Measurements from ENCODE around the gene FUOM. TPM values are rescaled to one million over a fixed set of nuclear protein-coding genes. Genes with fewer than 3 reads are reported as not detected.

Gene FUOM
- total and polyA plus RNA-seq, 2 of the 8 experiments (the other 6 are each of a cell fraction or from before 2014, with no cell fraction given): 22.0 to 30.4 TPM

GRCh38 chr10:133381036-133381435 is 23.2 kb upstream of the FUOM start:
- no peak overlapping the region for H4K5ac ChIP-seq (ENCODE audit: insufficient read length, low read depth, low read length)
- no peak overlapping the region for H3K9ac ChIP-seq (replicated peaks in 1 of 4; ENCODE audit: extremely low read depth in 1 of 4, low read depth in 3 of 4, low read length in 3 of 4)
- no peaks in the 10 kb centered on the region for H3K36me3 ChIP-seq (ENCODE audit: control insufficient read depth in 2 of 4, insufficient read depth in 4 of 4, low read length in 3 of 4)
- peaks cover 8 to 35% (median 24%) of the 10 kb centered on the region in 4 experiments for H3K27me3 ChIP-seq (replicated peaks in 1 of 4; ENCODE audit: control insufficient read depth in 3 of 4, extremely low read depth in 1 of 4, insufficient read depth in 3 of 4, low read length in 3 of 4)
- H2BK20ac ChIP-seq (ENCODE audit: low read length): no peak overlapping the region
- H2BK120ac ChIP-seq (replicated peaks; ENCODE audit: low read depth, low read length): no peak overlapping the region
- no peaks in the 10 kb centered on the region for H3K79me2 ChIP-seq (ENCODE audit: control insufficient read depth in 1 of 2, insufficient read depth in 2 of 2, low read length in 2 of 2)
- no peak overlapping the region for H2BK15ac ChIP-seq (ENCODE audit: low read length)
- no peak overlapping the region for H2AFZ ChIP-seq (ENCODE audit: low read length)
- no peak overlapping the region for H3K14ac ChIP-seq (ENCODE audit: insufficient read length)
- H3K4me3 ChIP-seq (ENCODE audit: extremely low read depth in 1 of 4, insufficient read depth in 2 of 4, low read depth in 3 of 4, low read length in 4 of 4): no peak overlapping the region
- H3K4ac ChIP-seq (replicated peaks; ENCODE audit: insufficient read length, low read depth, low read length): no peak overlapping the region
- H3K23me2 ChIP-seq (ENCODE audit: low read depth, low read length): peaks cover 15% of the 10 kb centered on the region; the same call in 1 of the 2 replicates
- WGBS, 2 experiments (ENCODE audit: extremely low coverage in 1 of 2, insufficient coverage in 1 of 2, insufficient read length in 1 of 2, insufficient replicate concordance in 2 of 2, low coverage in 1 of 2, low lambda C conversion rate in 2 of 2, missing lambda C conversion rate in 1 of 2): 89% methylated on average over 8 of the region's 8 CpGs; no CpG with 5 or more reads in 1 of the 2 experiments
- no peak overlapping the region for H4K8ac ChIP-seq (ENCODE audit: extremely low read depth, insufficient read depth, low read length)
- no peaks in the 10 kb centered on the region for H3K9me3 ChIP-seq (ENCODE audit: insufficient read depth in 2 of 2, low read depth in 1 of 2, low read length in 1 of 2)
- no peak overlapping the region for H2BK12ac ChIP-seq (ENCODE audit: low read depth, low read length)
- FAIRE-seq: no peak
- peaks cover 0 to 3% (median under 1%) of the 10 kb centered on the region in 4 experiments; a peak in 4 of 7 replicates for H3K4me1 ChIP-seq (replicated peaks in 1 of 4; ENCODE audit: control insufficient read depth in 3 of 4, insufficient read depth in 4 of 4, low read length in 3 of 4)
- no peak overlapping the region for H3K23ac ChIP-seq (ENCODE audit: insufficient read length)
- H2AK5ac ChIP-seq (ENCODE audit: low read depth, low read length): no peak overlapping the region
- H3K4me2 ChIP-seq (ENCODE audit: insufficient read depth in 1 of 2, low read depth in 2 of 2, low read length in 2 of 2): no peak overlapping the region
- H3K79me1 ChIP-seq (ENCODE audit: low read depth, low read length): no peaks in the 10 kb centered on the region
- H3K18ac ChIP-seq (ENCODE audit: extremely low read depth, low read length): no peak overlapping the region
- POLR2A ChIA-PET (ENCODE audit: partially characterized antibody): no interaction called here
- H4K91ac ChIP-seq (replicated peaks; ENCODE audit: insufficient read length, low read length): no peak overlapping the region
- no peak overlapping the region for H2BK5ac ChIP-seq (ENCODE audit: low read depth, low read length)
- peaks cover 0 to 4% of the 10 kb centered on the region in 2 experiments for H4K20me1 ChIP-seq (replicated peaks in 1 of 2; ENCODE audit: control insufficient read depth in 1 of 2, insufficient read depth in 2 of 2, low read length in 2 of 2)
- no peak overlapping the region for H3K56ac ChIP-seq (replicated peaks; ENCODE audit: insufficient read length, low read depth, low read length)
- no peak for DNase-seq (ENCODE audit: low read depth in 1 of 2, low spot score in 2 of 2)
- CTCF ChIA-PET (ENCODE audit: partially characterized antibody): interaction anchor here (2.0 kb wide), 1 partner anchor 52 kb away, joined by 8 read pairs; no protein-coding TSS in a partner anchor
- TF ChIP-seq NRF1 (IDR thresholded peaks at IDR 0.05; ENCODE audit: low read depth, low read length) (no peak), ZNF274 (IDR thresholded peaks at IDR 0.05; ENCODE audit: borderline replicate concordance, extremely low read depth, low read length) (no peak), SP1 (IDR thresholded peaks at IDR 0.05; ENCODE audit: low read depth, low read length) (no peak), EGR1 (IDR thresholded peaks at IDR 0.05; ENCODE audit: borderline replicate concordance, low read depth, low read length) (no peak), BCL11A (IDR thresholded peaks at IDR 0.05; ENCODE audit: low read depth in 2 of 2, low read length in 2 of 2) (no peak), SIX5 (IDR thresholded peaks at IDR 0.05; ENCODE audit: low read depth, low read length) (no peak), POLR2AphosphoS5 (IDR thresholded peaks at IDR 0.05; ENCODE audit: low read depth, low read length) (no peak), EZH2 (IDR thresholded peaks at IDR 0.05; ENCODE audit: low read depth, low read length, severe bottlenecking) (no peak), ATF3 (IDR thresholded peaks at IDR 0.05; ENCODE audit: insufficient read depth, low read depth, low read length) (no peak)
- H3K27ac ChIP-seq (ENCODE audit: low read depth, low read length): no peak overlapping the region
